ENCODE results near the gene ZNF341. TPM values are rescaled to one million over a fixed set of nuclear protein-coding genes. Genes with fewer than 3 reads are reported as not detected.

ZNF341 gene
- total RNA-seq (1 to 10 TPM in 4 of 5 donors, under 1 TPM in 1; 0.58 to 6.2 (median 1.3) TPM), polyA plus RNA-seq (1 to 10 TPM; 1.4 to 3.7 (median 2.4) TPM)
- long read RNA-seq, donor 1, partial matches to known transcripts, result 0 of 1 reads
- long read RNA-seq, donor 1, other reads (novel, unspliced or antisense), result 0 of 1 reads
- long read RNA-seq, donor 2, result 0 reads
- long read RNA-seq, donor 3, result 0 reads
- long read RNA-seq, donor 4, result 0 reads
- long read RNA-seq, donor 5, result 0 reads
- long read RNA-seq, donor 6, result 0 reads
- long read RNA-seq, donor 7, partial matches to known transcripts, result 12 of 12 reads
- long read RNA-seq, donor 7, other reads (novel, unspliced or antisense), result 0 of 12 reads
- long read RNA-seq, donor 8, result 0 reads
- long read RNA-seq, donor 9, result 0 reads
- long read RNA-seq, donor 10, result 0 reads

DNA sequence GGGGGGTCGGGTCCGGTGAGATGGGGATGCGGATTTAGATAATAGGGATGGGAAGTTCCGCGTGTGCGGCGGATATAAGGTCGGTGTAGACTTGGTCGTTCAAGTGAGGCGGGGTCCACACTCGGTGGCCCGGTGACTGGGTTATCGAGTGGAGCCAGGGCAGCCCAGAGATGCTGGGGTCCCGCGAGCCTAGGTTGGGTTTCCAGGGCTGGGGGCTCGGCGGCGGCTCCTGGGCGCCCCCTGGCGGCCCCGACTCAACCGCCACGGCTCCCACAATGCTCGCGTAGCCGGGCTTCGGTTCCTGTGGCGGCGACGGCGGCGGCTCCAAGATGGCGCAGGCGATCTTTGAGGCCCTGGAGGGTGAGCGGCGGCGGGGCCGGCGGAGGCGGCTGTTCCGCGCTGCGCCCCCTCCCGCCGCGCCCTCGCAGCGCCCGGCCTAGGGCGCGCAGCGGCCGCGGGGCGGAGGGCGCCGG lies at the start of gene ZNF341:
TSS of gene ZNF341 (plus strand) at position 304 of the 473 bp plus-strand sequence. CDS start at position 330, 26 bp downstream.
- peak within 1 kb of the TSS; percentile 89 to 97 (median 95) for H3K27ac ChIP-seq
- H3K4me1 ChIP-seq, result peaks cover 23 to 33% (median 30%) of the 10 kb centered on the region in 4 donors
- 1 to 7% (median 3%) methylated on average over 23 to 57 of the region's 57 CpGs for WGBS, 5 donors
- DNase-seq, result peak; percentile 91 to 97
- H3K9me3 ChIP-seq, result peaks cover 7 to 13% (median 7%) of the 10 kb centered on the region in 4 donors
- peak within 1 kb of the TSS; percentile 52 to 64 (median 59) for H3K4me3 ChIP-seq
- H3K36me3 ChIP-seq, result peaks cover 0 to 7% (median 0%) of the 10 kb centered on the region in 4 donors
- intact Hi-C loops (cut with DNase I; ENCODE audit: low total_unique reads), result no loop called here
- TF ChIP-seq POLR2AphosphoS5 (IDR thresholded peaks at IDR 0.05), result peak in 2 of 3 donors; percentile 21 to 54
- TF ChIP-seq POLR2A (IDR thresholded peaks at IDR 0.05), result no peak
- no peak for TF ChIP-seq EP300 (IDR thresholded peaks at IDR 0.05)
- TF ChIP-seq, protein P1, sequence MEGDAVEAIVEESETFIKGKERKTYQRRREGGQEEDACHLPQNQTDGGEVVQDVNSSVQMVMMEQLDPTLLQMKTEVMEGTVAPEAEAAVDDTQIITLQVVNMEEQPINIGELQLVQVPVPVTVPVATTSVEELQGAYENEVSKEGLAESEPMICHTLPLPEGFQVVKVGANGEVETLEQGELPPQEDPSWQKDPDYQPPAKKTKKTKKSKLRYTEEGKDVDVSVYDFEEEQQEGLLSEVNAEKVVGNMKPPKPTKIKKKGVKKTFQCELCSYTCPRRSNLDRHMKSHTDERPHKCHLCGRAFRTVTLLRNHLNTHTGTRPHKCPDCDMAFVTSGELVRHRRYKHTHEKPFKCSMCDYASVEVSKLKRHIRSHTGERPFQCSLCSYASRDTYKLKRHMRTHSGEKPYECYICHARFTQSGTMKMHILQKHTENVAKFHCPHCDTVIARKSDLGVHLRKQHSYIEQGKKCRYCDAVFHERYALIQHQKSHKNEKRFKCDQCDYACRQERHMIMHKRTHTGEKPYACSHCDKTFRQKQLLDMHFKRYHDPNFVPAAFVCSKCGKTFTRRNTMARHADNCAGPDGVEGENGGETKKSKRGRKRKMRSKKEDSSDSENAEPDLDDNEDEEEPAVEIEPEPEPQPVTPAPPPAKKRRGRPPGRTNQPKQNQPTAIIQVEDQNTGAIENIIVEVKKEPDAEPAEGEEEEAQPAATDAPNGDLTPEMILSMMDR (IDR thresholded peaks at IDR 0.05), result peak in 5 of 7 experiments; percentile 74 to 94 (median 80)
- H3K27me3 ChIP-seq, result no peaks in the 10 kb centered on the region

- peak in 1 of 2 donors; percentile 81 for DNase-seq
- no peak for TF ChIP-seq EP300 (IDR thresholded peaks at IDR 0.05)
- TF ChIP-seq, protein P1 (IDR thresholded peaks at IDR 0.05), result no peak
- TF ChIP-seq POLR2A (IDR thresholded peaks at IDR 0.05), result no peak
- no peak for TF ChIP-seq POLR2AphosphoS5 (IDR thresholded peaks at IDR 0.05)
- 25 to 43% (median 35%) methylated on average over 8 to 10 of the region's 10 CpGs for WGBS, 5 donors
Measured at GRCh38 chr20:33684533-33685327, 47.1 kb upstream of the ZNF341 start.

DNA sequence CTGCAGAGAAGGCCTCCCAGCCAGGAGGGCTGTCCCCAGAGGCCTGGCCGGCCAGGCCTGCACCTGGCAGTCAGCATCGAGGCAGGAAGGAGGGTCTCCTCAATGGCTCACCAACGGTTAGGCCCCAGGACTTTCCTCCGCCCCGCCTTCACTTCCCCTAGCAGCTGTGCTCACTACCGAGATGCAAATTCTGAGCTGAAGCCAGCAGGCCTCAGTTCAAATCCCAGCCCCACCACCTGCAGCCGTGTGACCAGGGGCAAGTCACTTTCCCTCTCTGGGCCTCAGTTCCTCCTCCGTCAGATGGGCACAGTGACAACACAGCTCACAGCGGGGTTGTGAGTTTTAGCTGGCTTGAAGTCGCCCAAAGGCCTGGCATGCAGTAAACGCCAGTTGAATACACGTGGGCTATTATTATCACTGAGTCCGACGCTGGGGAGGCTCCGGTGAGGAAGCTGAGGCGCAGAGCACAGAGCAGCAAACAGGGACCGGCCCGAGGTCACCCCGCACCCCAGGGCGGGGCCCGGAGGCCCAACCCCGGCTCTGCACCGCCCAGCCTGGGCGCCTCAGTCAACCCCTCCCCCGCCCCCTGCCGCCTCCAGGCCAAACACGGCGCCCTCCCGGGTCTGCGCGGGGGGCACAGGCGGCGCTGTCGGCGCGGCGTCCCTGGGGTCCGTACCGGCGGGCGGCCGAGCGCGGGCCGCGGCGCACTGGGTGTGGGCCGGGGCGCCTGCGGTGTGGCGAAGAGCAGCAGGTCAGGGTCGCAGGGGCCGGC lies 46.3 kb upstream of the ZNF341 start:
- no peaks in the 10 kb centered on the region for H3K27me3 ChIP-seq
- intact Hi-C loops (cut with DNase I; ENCODE audit: low total_unique reads), result no loop called here
- peak overlapping the region; percentile 44 to 57 (median 48) for H3K4me3 ChIP-seq
- whole genome bisulfite sequencing, 5 donors, result 1 to 5% (median 2%) methylated on average over 11 to 53 of the region's 53 CpGs
- TF ChIP-seq EP300 (IDR thresholded peaks at IDR 0.05) (no peak), POLR2AphosphoS5 (IDR thresholded peaks at IDR 0.05) (no peak), POLR2A (IDR thresholded peaks at IDR 0.05) (no peak)
- TF ChIP-seq, protein P1 (IDR thresholded peaks at IDR 0.05), result no peak
- peak overlapping the region; percentile 41 to 84 (median 52) for H3K27ac ChIP-seq
- H3K4me1 ChIP-seq, result peaks cover 12 to 33% (median 23%) of the 10 kb centered on the region in 4 donors
- H3K36me3 ChIP-seq, result no peaks in the 10 kb centered on the region
- no peaks in the 10 kb centered on the region for H3K9me3 ChIP-seq
- DNase-seq, result peak in 1 of 2 donors; percentile 76

More at GRCh38 chr20:33684533-33685327, 47.1 kb upstream of the ZNF341 start:
- peaks cover 12 to 33% (median 23%) of the 10 kb centered on the region in 4 donors for H3K4me1 ChIP-seq
- H3K27me3 ChIP-seq, result no peaks in the 10 kb centered on the region
- H3K4me3 ChIP-seq, result peak overlapping the region in 3 of 4 donors; percentile 48 to 57 (median 48)
- peak overlapping the region in 4 of 5 donors; percentile 41 to 84 (median 66) for H3K27ac ChIP-seq
- intact Hi-C loops (cut with DNase I; ENCODE audit: low total_unique reads), result no loop called here
- H3K36me3 ChIP-seq, result peaks cover 0 to 4% (median 0%) of the 10 kb centered on the region in 4 donors
- H3K9me3 ChIP-seq, result no peaks in the 10 kb centered on the region
